GM21390 (cell line): ENCODE measurements around the gene ULK4.
"Not testable (repeated sequence)": the region's sequence is repeated elsewhere in the genome, so short reads cannot be mapped to it uniquely, and the experiment has no call there.

Source experiments
- ATAC-seq: cut with Tn5 transposase; IDR thresholded peaks from one replicate; pipeline ENCODE4 v1.9.1; 2021; ENCODE audit not compliant: unreplicated experiment

The ULK4 gene

DNA sequence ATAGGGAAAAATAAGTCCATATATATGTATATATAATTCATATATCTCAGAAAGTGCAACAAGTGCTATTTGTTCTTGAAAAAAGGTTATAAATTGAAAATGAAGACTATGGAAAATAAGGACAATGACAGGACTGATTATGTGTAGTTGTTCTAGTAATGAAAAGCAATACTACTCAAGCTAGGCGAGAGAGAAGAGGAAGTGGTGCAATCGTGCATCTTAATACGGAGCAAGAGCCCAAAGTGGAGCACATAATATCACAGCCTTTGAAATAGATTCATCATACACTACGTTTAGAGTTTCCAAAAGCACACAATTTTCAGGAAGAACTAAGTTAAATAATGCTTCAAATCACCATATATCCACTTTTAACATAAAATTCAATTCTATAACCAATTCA lies 87.9 kb downstream of the ULK4 start:
- ATAC-seq, result no peak

DNA sequence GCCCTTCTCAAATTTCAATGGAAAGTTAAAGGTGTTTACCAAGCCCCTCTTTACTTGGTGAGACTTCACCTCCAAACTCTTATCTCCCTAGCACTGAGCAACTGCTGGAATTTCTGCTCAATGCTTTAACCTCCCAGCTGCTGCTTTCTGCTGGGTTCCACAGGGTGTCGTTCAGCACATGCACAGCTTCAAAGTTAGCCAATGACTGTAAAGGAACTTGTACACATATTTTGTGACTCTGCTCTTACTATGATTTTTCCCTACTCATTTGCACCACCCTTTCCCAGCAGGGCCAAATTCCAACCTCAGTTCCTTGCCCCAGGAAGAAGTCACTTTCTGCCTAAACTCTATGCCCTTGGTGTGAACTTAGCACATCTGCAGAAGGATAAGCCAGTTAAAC lies 89.7 kb downstream of the ULK4 start:
- ATAC-seq, result no peak

DNA sequence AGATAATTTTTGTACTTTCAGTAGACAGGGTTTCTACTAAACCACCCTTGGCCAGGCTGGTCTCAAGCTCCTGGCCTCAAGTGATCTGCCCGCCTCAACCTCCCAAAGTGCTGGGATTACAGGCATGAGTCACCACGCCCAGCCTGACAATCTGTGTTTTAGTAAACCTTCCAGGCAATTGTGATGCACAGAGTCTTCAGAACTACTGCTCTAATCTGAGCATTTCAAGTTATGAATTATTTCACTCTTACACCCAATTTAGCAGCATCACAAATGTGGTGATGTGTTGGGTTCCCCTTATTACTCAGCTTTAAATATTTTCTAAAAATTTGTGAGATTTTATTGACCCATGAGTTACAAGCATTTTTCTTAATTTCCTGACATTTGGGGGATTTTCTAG lies 94.4 kb downstream of the ULK4 start:
- ATAC-seq, result no peak

DNA sequence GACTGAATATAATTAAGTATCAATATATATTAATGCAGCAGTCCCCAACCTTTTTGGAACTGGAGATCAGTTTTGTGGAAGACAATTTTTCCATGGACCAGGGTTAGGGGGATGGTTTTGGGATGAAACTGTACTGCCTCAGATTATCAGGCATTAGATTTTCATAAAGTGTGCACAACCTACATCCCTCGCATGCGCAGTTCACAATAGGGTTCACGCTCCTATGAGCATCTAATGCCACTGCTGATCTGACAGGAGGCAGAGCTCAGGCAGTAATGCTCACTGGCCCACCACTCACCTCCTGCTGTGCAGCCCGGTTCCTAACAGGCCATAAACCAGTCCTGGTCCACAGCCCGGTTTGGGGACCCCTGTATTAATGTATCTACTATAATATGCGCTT lies 95.6 kb downstream of the ULK4 start:
- no peak for ATAC-seq

DNA sequence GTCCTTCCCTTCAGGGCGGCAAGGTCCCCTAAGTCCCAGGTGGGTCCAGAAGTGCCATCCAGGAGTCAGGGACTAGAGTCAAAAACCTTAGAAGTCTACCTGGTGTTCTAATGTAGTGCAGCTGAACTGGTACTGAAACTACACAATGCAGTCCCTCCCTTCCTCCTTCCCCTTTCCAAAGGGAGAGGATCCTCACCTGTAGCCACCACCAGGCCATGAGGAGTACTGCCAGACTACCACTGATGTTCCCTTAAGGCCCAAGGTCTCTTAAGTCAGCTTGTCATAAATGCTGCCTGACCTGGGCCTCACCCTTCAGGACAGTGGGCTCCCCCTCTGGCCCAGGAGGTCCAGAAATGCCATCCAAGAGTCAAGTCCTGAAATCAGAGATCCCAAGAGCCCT lies 98.9 kb downstream of the ULK4 start:
- no peak for ATAC-seq

DNA sequence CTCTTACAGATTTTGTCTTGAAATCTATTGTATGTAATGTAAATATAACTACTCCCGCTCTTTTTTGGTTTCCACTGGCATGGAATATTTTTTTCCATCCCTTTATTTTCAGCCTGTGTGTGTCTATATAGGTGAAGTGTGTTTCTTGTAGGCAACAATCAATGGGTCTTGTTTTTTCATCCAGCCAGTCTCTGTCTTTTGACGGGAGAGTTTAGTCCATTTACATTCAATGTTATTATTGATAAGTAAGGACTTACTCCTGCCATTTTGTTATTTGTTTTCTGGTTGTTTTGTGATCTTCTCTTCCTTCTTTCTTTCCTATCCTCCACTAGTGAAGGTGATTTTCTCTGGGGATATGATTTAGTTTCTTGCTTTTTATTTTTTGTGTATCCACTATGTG lies 101.4 kb downstream of the ULK4 start:
- ATAC-seq, result not testable (repeated sequence)

DNA sequence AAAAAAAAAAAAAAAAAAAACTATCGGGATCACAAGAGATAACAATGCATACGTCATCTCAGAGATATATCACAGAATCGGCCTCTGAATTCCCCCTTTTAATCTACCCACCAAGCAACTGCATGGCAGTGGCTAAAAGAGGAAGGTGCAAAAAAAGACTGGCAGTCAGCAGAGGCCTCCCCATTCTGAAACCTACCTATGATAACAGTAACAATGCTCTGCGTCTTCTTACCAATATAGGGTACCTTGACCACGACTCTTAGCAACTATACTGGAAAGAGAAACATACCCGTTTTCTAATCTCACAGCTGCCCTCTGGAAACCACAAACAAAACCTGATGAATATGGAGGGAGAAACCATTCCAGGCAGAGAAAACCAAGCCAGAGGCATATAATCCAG lies 106.9 kb downstream of the ULK4 start:
- no peak for ATAC-seq

DNA sequence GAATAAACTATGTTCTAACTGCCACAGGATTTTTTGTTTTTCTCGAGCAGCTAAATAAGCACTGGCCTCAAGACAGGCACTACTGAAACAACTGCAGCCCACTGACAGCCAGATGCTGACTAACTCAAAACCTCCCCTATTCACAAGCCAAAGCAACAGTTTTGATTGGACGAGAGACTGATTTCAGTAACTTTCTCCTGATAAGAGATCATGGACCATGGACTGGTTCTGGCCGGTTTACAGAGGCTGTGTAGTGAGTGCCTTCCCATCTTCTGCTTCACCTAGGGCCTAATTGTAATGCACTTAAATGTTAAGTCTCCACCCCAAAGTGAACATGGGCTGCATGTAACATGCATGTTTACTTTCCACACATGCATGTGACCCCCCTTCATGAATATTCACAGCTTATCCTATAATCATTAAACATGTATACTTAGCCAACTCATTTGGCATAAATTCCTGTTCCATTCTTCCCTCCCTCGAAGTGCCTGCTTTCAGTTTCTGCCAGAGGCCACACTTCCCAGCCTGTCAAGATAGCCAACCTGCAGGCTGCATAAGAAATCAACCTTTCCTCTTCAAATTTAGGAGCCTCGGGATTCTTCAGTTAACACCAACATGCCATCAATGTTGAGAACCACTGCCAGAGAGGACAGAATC lies 108.2 kb downstream of the ULK4 start:
- ATAC-seq, result no peak

DNA sequence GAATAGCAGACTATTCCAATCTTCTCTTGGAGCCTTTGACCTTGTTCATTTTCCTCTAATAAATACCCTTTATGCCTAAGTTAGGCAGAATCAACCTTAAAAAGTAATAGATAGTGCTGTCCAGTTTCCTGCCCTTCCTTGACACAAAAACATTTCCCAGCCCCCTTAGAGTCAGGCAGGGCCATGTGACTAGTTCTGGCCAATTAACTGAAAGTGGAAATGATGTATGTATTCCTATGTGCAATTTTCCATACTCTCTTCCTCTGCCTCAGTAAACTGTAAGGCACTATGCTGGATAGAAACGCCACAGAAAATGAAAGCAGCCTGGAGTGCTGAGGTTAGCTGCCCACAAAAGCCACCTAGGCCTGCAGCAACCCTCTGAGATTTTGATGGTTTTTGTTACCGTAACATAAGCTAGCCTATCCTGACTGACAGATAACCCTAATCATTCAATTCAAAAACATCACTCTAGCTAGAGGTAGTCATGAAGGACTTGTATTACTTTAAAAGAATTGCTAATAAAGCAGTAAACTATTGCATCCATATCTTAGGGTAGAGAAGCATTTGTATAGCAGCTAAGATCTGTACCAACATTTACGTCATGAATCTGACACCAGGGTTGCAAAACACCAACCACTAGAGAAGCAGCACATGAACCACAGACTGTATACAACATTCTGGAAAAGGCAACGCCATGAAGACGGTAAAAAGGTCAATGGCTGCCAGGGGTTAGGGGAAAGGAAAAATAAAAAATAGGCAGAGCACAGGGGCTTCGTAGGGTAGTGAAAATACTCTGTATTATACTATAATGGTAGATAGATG lies 112.9 kb downstream of the ULK4 start:
- ATAC-seq, result no peak

DNA sequence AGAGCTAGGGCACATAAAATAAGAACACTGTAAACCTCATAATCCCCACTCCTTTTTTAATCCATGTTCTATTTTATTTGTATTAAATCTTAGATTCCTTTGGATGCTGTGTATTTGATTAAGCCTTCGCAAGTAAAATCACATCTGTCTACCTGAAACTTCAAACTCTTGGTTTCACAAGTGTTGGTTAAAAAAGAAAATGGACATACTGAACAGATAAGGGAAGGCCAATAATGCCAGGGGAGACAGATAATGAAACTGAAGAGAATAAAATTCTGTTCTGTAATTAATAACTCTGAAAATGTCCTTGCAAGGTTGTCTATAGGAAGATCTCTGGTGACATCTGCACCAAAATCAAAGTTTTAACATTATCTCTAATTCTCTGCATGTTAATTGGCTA lies 114.2 kb downstream of the ULK4 start:
- ATAC-seq, result no peak

DNA sequence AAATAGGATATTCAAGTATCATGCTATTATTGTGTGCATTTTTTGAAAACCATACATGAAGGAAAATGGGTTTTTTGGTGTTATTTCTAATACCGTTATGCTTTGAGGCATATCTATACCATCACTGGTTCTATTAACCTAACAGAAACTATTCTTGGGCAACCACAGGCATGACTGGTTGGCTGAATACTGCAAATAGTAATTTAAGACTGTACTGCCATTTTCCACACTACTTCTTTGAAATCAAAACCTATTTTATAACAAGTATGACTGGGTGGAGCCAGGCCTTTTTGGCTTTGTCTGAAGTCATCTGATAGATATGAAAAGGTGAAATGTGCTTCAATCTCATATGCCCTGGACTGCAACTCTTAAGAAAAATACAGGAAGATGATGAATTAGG lies 115.1 kb downstream of the ULK4 start:
- ATAC-seq, result no peak

DNA sequence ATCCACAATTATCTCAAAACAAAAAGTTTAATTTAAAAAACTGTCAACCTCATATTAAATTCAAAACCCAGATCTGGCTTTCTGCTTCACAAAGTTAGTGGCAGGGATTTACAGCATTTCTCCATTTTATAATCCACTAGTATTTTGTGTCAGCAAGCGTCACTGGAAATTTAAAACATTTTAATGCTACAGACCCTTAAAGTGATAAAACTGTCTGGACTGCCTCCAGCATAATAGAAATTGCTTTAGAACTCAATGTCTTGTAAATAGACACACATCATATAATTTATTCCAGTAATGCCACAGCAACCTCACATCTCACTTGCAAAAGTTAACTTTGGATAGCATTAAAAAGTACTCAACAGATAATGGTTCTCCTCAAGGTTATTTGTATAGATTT lies 116.1 kb downstream of the ULK4 start:
- no peak for ATAC-seq

DNA sequence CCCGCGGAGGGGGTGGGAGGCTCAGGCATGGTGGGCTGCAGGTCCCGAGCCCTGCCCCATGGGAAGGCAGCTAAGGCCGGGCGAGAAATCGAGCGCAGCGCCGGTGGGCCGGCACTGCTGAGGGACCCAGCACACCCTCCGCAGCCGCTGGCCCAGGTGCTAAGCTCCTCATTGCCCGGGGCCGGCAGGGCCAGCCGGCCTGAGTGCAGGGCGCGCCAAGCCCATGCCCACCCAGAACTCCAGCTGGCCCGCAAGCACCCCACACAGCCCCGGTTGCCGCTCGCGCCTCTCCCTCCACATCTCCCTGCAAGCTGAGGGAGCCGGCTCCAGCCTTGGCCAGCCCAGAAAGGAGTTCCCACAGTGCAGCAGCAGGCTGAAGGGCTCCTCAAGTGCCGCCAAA lies 117.6 kb downstream of the ULK4 start:
- not testable (repeated sequence) for ATAC-seq

DNA sequence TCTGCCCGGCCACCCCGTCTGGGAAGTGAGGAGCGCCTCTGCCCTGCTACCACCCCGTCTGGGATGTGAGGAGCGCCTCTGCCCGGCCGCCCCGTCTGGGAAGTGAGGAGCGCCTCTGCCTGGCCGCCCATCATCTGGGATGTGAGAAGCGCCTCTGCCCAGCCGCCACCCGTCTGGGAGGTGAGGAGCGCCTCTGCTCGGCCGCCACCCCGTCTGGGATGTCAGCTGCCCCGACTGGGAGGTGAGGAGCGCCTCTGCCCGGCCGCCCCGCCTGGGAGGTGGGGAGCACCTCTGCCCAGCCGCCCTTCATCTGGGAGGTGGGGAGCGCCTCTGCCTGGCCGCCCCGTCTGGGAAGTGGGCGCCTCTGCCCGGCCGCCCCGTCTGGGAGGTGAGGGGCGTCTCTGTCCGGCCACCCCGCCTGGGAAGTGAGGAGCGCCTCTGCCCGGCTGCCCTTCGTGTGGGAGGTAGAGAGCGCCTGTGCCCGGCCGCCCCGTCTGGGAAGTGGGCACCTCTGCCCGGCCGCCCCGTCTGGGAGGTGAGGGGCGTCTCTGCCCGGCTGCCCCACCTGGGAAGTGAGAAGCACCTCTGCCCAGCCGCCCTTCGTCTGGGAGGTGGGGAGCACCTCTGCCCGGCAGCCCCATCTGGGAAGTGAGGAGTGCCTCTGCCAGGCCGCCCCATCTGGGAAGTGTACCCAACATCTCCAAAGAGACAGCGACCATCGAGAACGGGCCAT lies 120.8 kb downstream of the ULK4 start:
- not testable (repeated sequence) for ATAC-seq

DNA sequence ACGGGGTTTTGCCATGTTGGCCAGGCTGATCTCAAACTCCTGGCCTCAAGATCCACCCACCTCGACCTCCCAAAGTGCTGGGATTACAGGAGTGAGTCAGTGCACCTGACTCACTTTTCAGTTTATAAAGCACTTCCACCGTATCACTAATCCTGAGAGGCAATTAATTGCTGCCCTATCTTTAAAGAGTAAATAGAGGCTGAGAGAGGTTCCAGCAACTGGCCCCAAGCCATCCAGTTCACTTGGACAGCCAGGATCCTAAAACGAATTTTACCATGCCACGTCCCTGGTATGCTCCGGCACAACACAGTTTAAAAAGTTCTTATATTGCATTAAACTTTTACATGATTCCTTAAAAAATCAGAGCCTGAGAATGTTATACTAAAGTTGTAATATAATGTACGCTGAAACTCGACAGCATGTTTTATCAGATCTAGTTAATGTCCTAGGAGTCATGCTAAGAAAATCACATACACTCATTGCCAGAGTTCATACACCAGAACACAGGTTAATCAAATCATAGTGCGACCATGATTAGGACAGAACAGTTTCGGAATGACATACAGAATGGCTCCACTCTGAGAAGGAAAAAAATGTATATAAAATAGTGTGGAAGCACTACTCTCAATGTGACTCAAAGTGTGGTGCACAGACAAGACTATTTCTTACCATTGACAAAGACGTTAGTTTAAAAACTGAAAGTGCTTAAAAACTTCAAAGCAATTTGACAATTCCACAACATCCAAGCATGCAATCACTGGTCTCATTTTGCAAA lies 125.4 kb downstream of the ULK4 start:
- no peak for ATAC-seq

DNA sequence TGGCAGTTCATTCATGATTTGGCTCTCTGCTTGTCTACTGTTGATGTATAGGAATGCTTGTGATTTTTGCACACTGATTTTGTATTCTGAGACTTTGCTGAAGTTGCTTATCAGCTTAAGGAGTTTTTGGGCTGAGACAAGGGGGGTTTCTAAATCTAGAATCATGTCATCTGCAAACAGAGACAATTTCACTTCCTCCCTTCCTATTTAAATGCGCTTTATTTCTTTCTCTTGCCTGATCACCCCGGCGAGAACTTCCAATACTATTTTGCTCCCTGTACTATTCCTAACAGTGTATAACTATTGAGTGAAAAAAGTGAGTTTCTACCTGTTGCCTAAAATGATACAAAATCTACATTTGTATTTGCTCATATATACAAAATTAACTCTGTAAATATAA lies 128.3 kb downstream of the ULK4 start:
- no peak for ATAC-seq

DNA sequence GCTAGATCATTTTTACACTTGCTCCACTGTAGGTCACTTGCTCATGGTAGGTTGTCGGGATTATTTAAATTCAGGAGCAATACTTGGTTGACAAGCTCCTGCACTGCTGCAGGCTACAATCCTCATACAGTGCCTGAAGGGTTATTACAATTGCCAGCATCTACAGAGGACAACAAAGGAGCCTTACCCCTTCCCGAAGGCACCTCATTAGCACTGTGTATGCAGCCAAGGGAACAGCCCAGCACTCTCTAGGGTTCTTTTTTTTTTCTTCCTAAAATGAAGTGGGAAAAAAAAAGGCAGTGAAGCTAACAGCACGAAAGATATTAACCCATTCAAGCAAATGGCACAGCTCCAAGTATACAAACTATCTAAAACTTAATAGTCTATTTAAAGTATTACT lies 142.7 kb downstream of the ULK4 start:
- ATAC-seq, result no peak

DNA sequence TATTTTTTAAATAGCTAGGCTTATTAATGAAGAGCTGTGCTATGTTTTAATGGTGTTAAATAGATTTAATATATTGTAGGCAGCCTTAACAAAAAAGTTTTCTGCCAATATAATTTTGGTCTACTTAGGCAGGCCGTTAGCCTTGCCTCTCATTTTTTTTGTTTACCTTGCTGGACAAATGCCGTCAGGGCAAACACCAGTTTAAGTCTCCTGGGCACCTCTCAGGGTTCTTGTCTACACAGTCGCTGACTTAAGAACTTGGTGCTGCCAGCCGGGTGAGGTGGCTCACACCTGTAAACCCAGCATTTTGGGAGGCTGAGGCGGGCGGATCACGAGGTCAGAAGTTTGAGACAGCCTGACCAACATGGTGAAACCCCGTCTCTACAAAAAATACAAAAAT lies 153.3 kb downstream of the ULK4 start:
- ATAC-seq, result no peak

DNA sequence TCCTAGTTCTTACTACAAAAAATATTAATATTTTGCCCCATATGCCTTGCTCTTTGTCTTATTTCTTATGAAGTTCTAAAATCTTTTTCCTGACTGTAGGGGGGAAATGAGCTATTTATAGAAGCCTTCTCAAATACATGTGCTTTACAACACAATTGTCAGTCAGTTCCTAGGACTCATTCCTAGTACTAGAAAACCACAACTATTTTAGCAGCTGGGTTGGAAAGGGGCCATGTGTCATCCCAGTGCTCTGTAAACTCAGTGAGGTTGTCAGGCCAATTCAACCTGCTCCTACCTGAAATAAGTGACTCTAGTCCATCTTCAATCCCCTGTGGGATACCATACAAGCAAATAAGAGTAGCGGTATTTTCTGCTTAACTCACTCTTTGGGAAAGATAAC lies 153.8 kb downstream of the ULK4 start:
- ATAC-seq, result no peak

DNA sequence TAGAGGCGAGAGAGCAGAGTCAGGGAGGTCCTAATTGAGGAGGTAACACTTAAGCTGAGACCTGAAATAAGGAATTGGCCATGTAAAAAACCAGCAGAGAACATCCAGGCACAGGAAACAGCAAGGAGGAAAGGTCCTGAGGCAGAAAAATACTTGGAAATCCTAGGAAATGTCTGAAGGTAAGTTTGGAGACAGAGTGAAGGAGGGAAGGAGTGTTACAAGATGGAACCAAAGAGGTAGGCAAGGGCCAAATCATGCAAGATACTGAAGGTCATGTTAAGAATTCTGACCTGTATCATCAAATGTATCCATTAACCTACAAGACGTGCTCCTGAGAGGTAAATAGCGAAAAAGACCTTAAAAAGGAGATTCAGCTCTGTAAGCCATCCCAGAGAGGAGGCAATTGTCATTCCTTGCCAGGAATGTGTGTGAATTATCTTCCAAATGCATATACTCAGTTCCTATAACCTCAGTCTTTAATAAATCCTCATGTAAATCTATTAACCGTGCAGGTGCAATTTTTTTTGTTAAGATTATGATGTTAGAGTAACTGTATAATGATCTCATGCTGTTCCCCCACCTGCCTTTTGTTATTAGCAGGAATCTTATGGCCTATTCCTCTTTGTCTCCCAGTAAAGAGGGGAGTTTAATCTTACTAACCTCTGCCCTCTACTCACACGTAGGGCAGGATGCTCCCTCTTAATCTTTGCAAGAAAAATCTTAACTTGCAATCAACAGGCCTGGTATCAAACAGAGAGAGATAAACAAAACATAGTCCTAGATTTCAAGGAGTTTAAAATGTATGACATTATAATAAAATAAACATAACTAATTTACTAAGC lies 166.9 kb downstream of the ULK4 start:
- no peak for ATAC-seq
